GM18502 (cell line): ENCODE data around the gene UBE2E2.

ENCODE experiments used
- ATAC-seq: cut with Tn5 transposase; IDR thresholded peaks from one replicate; pipeline ENCODE4 v1.9.1; 2021; ENCODE audit warnings: mild to moderate bottlenecking; ENCODE audit not compliant: unreplicated experiment, poor library complexity

Gene UBE2E2

DNA sequence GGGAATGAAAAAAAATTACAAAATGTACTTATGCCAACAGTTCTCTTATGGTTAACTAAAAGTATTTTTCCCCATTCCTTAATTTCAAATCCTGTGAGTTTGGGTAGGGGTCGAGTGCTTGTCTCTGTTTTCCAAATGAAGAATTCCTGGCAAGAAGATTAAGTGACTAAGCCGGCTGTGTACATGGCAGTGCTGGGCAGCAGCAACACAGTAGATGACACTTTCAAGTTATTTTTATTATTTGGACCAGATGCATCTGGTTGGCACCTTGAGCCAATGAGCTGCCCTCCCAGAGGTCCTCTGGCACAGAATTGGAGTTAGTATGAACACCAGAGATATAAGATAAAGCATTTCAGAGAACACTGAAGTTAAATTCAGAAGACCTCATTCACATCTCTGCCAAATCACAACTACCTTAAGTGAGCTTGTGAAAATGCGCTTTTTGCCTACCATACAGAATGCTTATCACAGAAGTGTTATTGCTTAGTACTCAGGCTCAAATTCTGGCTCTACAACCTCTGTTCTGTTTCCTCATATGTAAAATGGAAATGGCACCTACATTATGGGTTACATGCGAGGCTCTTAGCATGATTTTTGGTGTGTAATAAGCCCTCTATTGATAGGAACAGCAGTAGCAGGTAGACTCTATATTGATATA, 256.9 kb downstream of the UBE2E2 start:
- no peak for ATAC-seq

DNA sequence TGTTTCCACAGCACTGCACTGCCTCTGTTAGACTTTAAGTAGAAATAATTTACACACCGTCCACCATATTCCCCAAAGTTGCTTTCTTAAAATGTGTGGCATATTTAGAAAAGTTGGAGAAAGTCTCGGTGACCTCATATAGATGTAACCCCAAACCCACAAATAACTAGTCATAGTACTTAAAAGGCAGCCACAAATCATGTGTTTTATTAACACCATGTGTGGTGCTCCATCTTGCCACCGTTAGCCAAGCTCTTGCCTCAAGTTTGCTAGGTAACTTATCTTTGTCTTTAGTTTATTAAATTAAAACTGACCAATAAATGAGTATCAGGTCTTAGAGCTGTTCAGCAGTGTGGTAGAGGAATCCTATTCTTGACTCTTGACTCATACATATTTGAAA, 257.9 kb downstream of the UBE2E2 start:
- ATAC-seq, result no peak

DNA sequence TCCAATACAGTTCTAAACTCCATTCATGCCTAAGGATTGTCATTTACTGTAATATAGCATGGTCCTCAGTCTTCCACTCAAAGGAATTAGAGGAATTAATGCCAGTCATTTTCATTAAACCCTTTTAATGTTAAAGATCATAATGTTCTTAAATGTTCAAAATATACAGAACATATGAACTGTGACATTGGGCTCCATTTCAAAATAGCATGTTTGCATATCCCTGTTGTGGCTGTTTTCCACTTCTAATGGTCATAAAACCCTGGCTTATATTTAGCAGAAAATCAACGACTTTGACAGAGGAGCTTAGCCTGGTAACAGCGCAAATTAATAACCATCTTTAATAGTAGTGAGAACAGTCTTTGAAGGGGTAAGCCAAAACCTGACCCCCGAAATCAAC, 260.7 kb downstream of the UBE2E2 start:
- no peak for ATAC-seq

DNA sequence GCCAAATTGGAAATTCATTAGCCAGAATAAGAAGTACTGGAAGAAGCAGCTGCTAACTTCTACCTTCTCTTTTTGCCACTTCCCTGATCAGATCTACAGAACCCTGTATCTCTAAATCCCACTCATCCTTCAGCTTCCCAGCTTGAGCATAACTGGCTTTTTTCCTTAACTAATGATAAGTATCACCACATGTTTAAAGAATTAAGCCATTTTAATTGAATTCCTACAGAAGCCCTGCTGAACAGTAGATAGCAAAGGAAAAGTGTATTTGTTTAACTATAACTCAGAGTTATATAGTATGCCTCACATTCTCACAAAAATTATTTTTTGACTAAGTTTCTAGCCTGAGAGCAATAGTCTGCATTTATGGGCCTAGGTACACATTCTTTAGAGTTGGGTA, 262.4 kb downstream of the UBE2E2 start:
- no peak for ATAC-seq

DNA sequence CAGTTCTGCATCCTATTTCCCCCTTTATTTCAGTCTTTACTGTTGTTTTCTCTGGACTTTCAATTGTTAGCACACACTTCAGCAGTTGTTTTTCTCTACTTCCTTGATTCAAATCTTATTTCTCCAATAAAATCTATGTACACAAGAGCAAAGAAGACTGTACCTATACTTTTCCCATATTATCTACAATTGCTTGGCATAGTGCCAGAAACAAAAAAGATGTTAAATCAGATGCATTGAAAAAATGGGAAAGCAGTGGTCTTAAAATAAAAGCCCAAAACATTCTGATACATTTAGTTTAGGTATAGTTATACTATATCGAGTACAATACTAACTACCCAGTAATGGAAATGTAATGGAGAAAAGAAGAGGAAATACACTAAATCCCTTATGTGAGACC, 265.1 kb downstream of the UBE2E2 start:
- ATAC-seq, result no peak

DNA sequence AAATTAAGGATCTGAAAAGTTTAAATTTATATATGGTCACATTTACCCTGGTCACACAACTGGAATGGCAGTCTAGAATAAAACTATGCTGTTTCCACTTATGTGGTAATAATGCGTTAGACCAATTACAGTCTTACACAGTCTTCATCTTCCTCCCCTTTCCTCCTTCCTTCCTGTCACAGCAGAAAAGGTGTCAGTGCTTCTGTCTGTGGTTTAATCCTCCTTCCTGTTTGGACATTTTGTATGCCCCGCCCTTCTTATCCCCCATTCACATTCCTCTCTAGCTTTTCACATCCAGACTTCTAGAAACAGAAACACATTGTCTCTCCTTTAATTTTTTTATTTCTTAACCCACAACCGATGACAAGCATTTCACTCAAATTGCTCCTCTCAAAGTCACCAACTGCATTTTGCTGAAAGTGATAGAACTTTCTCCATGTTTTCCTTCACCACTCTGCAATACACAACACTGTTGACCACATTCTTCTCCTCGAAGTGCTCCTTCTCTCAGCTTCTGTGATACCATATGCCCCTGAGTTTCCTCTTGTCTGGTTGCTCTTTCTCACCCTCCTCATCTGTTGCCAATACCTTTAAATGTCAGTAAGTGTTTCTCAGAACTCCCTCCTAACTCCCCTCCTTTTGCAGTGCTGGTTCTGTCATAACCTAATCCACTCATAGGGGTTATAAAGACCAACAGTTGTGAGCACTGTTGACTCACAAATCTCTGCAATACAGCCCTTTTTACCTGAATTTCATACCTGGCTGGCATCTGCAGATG, 271.6 kb downstream of the UBE2E2 start:
- ATAC-seq, result no peak

DNA sequence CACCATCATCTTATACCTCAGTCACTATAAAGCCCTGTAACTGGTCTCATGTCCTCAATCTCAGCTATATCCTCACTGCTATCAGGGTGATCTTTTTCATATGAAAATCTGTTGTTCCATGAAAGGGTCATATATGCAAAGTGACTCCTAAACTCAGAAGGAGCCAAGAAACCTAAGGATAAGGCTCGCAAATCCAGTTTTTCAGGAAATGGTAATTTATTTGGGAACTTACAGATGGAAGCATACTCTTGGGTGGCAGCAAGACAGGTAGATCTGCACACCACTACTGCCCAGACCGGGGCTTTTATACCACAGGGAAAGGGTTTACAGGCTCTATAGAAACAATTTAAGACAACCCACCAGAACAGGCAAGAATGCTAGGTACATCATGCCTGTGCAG, 272.3 kb downstream of the UBE2E2 start:
- ATAC-seq, result no peak

DNA sequence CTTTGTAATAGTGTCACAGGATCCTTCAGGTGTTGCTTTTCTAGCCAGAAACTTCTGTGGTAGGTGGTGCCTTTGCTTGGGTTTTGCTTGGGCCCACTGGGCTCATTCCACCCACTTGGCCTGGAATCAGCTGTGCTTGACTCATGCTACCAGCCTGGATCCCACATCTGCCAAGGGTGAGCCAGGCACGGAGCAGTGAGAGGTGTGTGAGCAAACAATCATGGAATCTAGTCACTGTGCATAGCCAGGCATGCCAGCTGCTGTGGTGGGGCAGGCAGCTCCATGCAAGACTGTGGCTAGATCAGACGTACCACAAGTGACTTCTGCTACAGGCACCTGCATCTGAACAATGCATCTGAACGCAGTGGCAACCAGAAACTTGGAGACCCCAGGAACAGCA, 275.9 kb downstream of the UBE2E2 start:
- no peak for ATAC-seq

DNA sequence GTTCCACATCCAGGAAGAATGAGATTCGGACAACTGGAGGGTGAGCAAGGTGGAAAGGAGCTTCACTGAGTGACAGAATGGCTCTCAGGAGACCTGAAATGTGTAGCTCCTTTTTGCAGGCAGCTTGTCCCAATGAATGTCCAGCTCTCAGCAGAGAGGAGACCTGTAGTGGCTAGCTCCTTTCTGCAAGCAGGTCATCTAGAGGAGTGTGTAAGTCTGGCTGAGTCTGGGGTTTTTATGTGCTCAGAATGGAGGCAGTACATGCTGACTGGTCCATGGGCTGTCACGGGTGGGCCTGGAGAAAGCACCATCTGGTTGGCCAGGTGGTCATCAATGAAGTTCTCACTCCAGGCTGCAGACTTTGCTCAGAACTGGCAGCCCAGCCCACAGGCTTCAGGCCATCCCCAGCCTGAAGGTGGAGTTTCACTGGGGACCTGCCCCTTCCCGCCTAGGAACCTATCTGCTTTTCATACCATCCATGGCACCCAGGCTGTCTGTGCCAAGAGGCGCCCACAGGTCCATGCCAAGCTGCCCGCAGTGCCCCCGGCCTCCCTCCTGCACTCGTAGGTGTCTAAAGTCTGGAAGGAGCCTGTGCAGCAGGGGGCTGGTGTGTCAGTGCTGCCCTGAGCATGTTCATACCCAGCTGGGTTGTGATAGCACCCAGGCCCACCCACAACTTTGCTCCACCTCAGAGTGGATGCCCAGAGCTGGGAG, 276.6 kb downstream of the UBE2E2 start:
- no peak for ATAC-seq

DNA sequence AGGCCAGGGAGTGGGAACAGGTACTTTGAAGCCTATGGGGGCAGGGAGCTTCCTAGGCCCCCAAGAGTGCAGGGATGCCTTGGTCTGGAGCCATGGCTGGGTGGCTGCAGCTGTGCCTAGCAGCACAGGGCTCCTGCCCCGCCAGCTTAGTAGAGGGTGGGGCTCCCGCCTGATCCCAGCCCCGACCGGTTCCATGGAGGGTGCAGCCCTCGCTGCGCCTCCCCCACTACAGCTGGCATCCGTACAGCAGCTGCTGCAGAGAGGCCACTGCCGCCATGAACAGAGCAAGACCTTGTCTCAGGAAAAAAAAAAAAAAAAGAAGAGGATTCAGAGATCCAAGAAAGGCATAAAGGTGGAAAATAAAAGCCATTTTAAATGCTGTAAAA, 277.2 kb downstream of the UBE2E2 start:
- no peak for ATAC-seq

DNA sequence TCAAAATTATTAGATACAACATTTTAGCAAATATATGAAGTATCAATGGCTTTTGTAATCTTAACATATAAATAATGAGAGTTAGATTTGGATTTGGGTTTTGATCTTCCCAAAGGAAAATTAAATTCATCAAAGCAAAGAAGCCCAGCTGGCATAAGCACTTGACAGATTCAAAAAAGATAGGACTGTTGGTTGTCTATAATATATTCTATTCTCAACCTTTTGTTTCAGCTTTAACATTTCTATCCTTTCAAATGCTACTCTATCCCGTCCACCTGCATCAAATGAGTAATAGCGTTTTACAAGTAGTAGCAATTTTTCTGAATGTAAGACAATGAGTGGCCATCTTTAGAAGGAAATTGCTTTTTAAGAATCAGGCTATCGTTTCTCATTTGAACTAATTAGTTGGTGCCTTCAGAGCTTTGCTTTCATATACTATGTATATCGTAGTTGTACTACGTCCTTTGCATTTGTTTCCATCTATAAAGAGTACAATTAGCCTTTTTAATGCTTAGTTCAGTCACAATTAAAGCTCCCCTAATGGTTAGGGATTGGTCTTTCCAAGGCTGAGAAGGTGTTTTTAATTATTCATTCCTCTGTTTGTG, 278.0 kb downstream of the UBE2E2 start:
- no peak for ATAC-seq

DNA sequence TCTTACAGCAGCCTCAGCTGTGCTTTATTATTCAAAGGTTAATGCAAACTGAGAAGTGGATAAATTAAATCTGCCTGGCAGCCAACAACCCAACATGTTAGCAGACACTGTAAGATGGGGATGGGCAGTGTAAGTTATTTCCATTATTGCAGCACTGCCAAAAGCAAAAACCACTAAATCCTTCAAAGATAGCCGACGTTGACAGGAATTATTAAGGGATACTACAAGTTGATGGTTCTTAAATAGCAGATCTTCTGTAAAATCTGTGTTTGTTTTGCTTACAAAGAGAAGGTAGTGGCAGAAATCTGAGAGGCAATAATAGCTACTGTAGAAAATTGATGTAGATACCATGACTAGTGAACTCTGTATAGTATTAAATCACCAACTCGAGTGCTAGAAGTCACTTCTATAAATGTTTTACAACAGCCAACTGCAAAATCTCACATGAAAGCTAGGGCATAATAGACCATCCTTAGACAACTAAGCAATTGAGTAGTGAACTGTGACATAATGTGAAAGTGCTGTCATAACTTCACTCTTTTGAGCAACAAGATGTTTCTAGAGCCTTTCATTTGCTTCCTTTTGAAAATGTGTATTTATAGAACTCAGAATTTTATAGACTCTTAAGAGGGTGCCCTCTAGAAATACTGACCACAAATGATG, 278.6 kb downstream of the UBE2E2 start:
- ATAC-seq, result no peak

DNA sequence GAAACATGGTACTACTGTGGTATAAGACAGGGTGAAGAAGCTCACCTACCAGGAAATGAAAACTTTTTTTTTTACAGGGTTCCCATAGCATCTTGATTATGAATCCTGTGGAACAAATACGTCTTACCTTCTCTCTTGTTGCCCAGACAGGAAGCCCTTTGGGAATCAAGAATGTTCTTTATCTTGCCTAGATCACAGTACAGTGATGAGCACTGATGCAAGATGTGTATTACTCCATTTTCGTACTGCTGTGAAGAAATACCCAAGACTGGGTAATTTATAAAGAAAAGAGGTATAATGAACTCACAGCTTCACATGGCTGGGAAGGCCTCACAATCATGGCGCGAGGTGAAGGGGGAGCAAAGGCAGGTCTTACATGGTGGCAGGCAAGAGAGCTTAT, 281.3 kb downstream of the UBE2E2 start:
- ATAC-seq, result no peak

DNA sequence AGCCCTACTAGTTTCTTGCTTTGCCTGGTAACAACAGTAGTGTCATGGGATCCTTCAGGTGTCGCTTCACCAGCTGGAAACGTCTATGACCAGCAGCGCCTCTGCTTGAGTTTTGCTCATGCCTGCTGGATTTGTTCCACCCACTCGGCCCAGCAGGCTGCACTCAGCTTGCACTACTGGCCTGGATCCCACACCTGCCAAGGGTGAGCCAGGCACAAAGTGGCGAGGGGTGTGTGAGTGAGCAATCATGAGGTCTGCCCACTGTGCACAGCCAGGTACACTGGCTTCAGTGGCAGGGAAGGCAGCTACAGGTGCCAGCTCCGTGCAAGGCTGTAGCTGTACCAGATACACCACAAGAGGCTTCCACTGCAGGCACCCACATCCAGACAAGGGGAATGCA, 282.8 kb downstream of the UBE2E2 start:
- ATAC-seq, result no peak

DNA sequence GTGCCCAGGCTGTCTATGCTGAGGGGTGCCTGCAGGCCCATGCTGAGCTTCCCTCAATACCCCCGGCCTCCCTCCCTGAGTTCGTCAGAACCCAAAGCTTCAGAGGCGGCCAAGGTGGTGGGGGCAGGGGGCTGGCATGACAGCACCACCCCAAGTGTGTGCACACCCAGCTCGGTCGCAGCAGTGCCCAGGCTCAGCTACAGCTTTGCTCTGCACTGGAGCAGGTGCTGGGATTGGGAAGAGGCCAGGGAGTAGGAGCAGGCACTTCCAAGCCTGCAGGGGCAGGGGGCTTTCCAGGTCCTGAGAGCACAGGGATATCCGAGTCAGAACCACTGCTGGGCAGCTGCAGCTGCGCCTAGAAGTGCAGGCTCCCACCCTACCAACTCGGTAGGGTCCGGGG, 283.9 kb downstream of the UBE2E2 start:
- no peak for ATAC-seq

DNA sequence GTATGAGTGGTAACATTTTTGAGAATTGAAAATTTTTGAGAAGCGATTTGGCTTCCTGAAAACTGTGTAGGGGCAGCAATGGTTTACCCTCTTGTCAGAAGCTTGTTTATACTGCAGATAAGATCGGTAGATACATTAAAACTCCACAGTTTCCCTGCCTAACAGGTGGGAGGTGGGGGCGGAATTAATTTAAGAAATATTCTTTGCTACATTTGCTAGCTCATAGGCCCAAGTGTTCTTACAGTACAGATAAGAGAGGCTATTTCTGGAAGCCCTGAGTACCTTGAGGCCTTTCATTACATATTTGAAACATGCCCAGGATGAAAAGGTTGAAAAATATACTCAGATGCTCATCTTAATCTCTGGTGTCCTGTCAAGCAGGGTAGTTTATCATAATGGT, 285.5 kb downstream of the UBE2E2 start:
- ATAC-seq, result no peak

DNA sequence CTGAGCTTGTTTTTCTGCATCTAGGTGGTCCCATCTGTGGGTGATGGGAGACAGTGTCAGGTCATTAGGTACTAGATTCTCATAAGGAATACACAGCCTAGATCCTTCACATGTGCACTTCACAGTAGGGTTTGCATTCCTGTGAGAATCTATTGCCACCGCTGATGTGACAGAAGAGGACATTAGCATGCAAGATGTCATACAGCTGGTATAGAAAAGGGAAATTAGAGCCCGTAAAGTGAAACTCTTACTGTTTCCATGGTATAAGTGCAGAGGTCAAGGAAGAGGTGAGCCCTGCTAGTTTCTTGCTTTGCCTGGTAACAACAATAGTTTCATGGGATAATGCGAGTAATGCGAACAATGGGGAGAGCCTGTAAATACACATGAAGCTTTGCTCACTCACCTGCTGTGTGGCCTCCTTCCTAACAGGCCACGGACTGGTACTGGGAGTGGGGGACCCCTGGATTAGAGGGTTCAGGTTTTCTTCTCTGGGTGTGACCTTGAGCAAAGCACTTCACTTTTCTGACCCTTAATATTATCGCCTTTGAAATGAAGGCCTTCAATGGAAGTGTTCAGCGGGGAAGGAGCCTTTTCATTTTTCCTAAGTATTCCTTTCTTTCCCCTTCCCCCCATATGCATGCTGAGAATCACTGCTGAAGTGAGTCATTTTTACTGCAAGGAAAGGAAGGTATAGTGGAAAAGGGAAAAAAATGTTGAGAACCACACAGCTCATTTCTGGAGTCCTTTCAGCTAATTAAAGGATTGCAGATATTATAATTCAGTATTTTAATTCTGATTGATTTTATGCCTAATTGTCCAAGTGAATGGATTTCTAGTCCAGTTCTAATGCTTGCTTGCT, 286.4 kb downstream of the UBE2E2 start:
- ATAC-seq, result no peak

DNA sequence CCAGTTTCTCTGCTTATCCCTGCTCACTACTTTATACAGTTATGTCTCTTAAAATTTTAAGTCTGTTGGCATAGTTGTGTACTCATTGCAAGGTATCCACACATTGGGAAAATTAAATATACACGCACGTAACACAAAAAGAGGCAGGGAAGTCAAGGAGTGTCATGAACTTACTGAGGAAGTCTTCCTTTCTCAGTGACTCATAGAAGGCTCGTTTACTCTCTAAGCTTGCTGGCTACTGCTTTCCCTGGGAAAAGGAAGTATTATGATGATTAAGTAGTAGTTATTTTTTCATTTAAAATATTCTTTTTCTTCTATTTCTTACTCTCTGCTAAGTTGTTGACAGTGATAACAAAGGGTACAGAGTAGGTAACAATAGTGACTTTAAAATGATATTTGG, 287.3 kb downstream of the UBE2E2 start:
- no peak for ATAC-seq

DNA sequence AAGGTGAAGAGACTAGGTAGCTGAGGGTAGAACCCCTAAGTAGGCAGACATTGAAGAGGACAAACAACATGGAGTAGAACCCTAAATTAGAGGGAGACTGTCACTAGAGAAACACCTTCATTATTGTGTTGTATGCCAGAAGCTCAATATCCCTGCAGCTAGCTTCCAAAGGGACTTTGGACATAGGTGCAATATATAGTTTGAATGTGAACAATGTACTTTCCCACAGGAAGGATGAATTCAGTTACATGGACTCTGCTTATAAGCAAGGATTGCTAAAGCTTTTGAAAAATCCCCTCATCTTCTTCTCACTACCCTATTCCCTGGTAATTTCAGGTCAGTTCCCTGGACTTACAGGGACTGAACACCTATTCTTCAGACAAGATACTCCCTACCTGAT, 288.9 kb downstream of the UBE2E2 start:
- ATAC-seq, result no peak

DNA sequence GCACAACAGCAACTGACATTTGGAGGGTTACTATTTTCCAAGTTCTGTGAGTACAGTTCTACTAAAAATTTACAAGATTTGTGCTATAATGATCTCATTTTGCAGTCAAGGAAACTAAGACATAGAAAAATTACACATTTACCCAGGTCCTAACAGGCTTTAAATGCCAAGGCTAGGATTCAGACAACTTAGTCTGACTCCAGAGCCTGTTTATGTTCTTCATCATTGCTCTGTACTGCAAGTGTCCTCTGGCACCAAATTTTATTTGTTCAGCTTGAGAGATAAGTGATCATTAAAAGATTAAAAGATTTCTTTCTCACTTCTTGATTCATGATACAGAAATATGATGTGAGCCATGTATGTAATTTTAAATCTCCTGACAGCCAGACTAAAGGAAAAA, 290.8 kb downstream of the UBE2E2 start:
- ATAC-seq, result no peak
